ENCODE measurements around the gene TMEM248. TPM values are rescaled to one million over a fixed set of nuclear protein-coding genes. Genes with fewer than 3 reads are reported as not detected.
"Not testable (repeated sequence)": the region's sequence is repeated elsewhere in the genome, so short reads cannot be mapped to it uniquely, and the experiment has no call there.

The TMEM248 gene
- polyA plus RNA-seq, 1 donor from 2014 or later = 121 TPM

GRCh38 chr7:66994051-66994450, 73.0 kb downstream of the TMEM248 start:
- H3K9me3 Mint-ChIP-seq, H3K27me3 Mint-ChIP-seq, H3K36me3 Mint-ChIP-seq: not testable (repeated sequence)
- Mint-ChIP-seq H3K4me3 (peak overlapping the region; percentile 94 to 100 (median 98)), H3K27ac (peak overlapping the region; percentile 92 to 100 (median 95)), H3K4me1 (peaks cover 7 to 19% (median 8%) of the 10 kb centered on the region in 3 donors)

- H3K27me3 Mint-ChIP-seq, H3K36me3 Mint-ChIP-seq, H3K9me3 Mint-ChIP-seq: not testable (repeated sequence)
- Mint-ChIP-seq H3K4me3 (peak overlapping the region; percentile 94 to 100 (median 98)), H3K4me1 (peaks cover 7 to 19% (median 8%) of the 10 kb centered on the region in 3 donors), H3K27ac (peak overlapping the region; percentile 92 to 100 (median 95))
These were observed 73.6 kb downstream of the TMEM248 start for GRCh38 chr7:66994691-66995049.

- H3K27me3 Mint-ChIP-seq, H3K36me3 Mint-ChIP-seq, H3K9me3 Mint-ChIP-seq: not testable (repeated sequence)
- peak within 1 kb of the TSS; percentile 92 to 100 (median 95) for H3K27ac Mint-ChIP-seq
- H3K4me3 Mint-ChIP-seq = peak within 1 kb of the TSS; percentile 94 to 100 (median 98)
- H3K4me1 Mint-ChIP-seq = peaks cover 7 to 19% (median 8%) of the 10 kb centered on the region in 3 donors
These were observed 74.2 kb downstream of the TMEM248 start, which contains the start of gene SBDS for GRCh38 chr7:66995050-66995776. TSS of gene SBDS (minus strand) at chr7:66995586. CDS start at chr7:66995417, 169 bp downstream.

- peak within 1 kb of the TSS; percentile 94 to 100 (median 98) for H3K4me3 Mint-ChIP-seq
- not testable (repeated sequence) for H3K27me3 Mint-ChIP-seq, H3K36me3 Mint-ChIP-seq, H3K9me3 Mint-ChIP-seq
- H3K4me1 Mint-ChIP-seq = peaks cover 7 to 20% (median 9%) of the 10 kb centered on the region in 3 donors
- peak within 1 kb of the TSS; percentile 92 to 95 (median 95) for H3K27ac Mint-ChIP-seq
These were observed 75.6 kb downstream of the TMEM248 start, which contains the start of gene TYW1 for GRCh38 chr7:66996444-66997191. TSS of gene TYW1 (plus strand) at chr7:66996833. CDS start at chr7:66996979, 146 bp downstream.

GRCh38 chr7:67000601-67001258, 79.7 kb downstream of the TMEM248 start:
- H3K4me1 Mint-ChIP-seq = peaks cover 7 to 13% (median 9%) of the 10 kb centered on the region in 3 donors
- H3K27me3 Mint-ChIP-seq, H3K9me3 Mint-ChIP-seq, H3K36me3 Mint-ChIP-seq: not testable (repeated sequence)
- peak overlapping the region in 3 of 4 donors; percentile 33 to 72 (median 50) for H3K4me3 Mint-ChIP-seq
- H3K27ac Mint-ChIP-seq = peak overlapping the region in 1 of 3 donors; percentile 16

- H3K4me1 Mint-ChIP-seq, H3K9me3 Mint-ChIP-seq, H3K27ac Mint-ChIP-seq, H3K27me3 Mint-ChIP-seq, H3K4me3 Mint-ChIP-seq, H3K36me3 Mint-ChIP-seq: not testable (repeated sequence)
These were observed 83.1 kb downstream of the TMEM248 start for GRCh38 chr7:67004145-67004544.

GRCh38 chr7:67006965-67007364, 85.9 kb downstream of the TMEM248 start:
- Mint-ChIP-seq H3K9me3 (no peaks in the 10 kb centered on the region), H3K4me1 (peaks cover 0 to 6% (median 4%) of the 10 kb centered on the region in 3 donors), H3K27me3 (no peaks in the 10 kb centered on the region), H3K27ac (no peak overlapping the region), H3K36me3 (peaks cover 10% of the 10 kb centered on the region), H3K4me3 (peak overlapping the region in 1 of 4 donors; percentile 12)

Other genes with a start within 250 kb of the TMEM248 start
- 26.8 TPM for gene RABGEF1, start 180.5 kb upstream of the TMEM248 start, polyA plus RNA-seq
- 66.2 TPM for gene SBDS, start 74.4 kb downstream of the TMEM248 start, polyA plus RNA-seq
- 21.2 TPM for gene TYW1, start 75.6 kb downstream of the TMEM248 start, polyA plus RNA-seq

Measured in IgD-negative memory B cell (primary cell).